Panc1 (cell line): Measurements from ENCODE around the gene DYNLL2. TPM values are rescaled to one million over a fixed set of nuclear protein-coding genes. Genes with fewer than 3 reads are reported as not detected.
A peak's percentile ranks its signal among the peaks of the same experiment; 100 is the strongest.
"Not testable (repeated sequence)": the region's sequence is repeated elsewhere in the genome, so short reads cannot be mapped to it uniquely, and the experiment has no call there.

Experiments used
- ATAC-seq: fragments of 200-7000 bp; cut with Tn5 transposase; 2 replicates; pipeline ENCODE4 v1.9.1; 2020; ENCODE audit warnings: mild to moderate bottlenecking, moderate library complexity
- BruUV-seq: library from RNA; stranded (reverse); fragments of 400-500 nt; replicated peaks from 2 replicates; lab custom pipeline; 2021; lab: Mats Ljungman, UMichigan
- CTCF ChIA-PET: fragments of 300-600 bp; sonication (Branson Sonifier 250); formaldehyde crosslinking; loops from one replicate; lab custom pipeline; 2022; ENCODE audit warnings: antibody characterized with exemption; lab: Charles Lee
- POLR2A ChIA-PET: fragments of 300-600 bp; sonication (Branson Sonifier 250); formaldehyde crosslinking; loops from one replicate; lab custom pipeline; 2022; ENCODE audit warnings: antibody characterized with exemption; lab: Charles Lee
- DNase-seq: peaks from one replicate; pipeline ENCODE4 v3.0.0-alpha.2; 2010; ENCODE audit warnings: low read depth, low spot score
- H3K27ac ChIP-seq: 2 replicates; pipeline ENCODE4 v1.5.1; 2011; ENCODE audit warnings: mild to moderate bottlenecking, low read length, inconsistent platforms
- H3K27me3 ChIP-seq: fragments of 200-500 bp; sonication (Bioruptor generic); 2 replicates; pipeline ENCODE4 v1.6.0; 2014; ENCODE audit warnings: low read length, inconsistent platforms; ENCODE audit not compliant: control insufficient read depth, insufficient read depth
- H3K36me3 ChIP-seq: fragments of 200-500 bp; sonication (Bioruptor generic); 2 replicates; pipeline ENCODE4 v1.5.1; 2014; ENCODE audit warnings: inconsistent platforms, mild to moderate bottlenecking, low read length, moderate library complexity; ENCODE audit not compliant: control insufficient read depth, insufficient read depth
- H3K4me1 ChIP-seq: 2 replicates; pipeline ENCODE4 v1.5.1; 2011; ENCODE audit warnings: inconsistent platforms, mild to moderate bottlenecking, low read length, moderate library complexity; ENCODE audit not compliant: control insufficient read depth, insufficient read depth
- H3K4me3 ChIP-seq, 2 experiments: 2 replicates each; pipeline ENCODE4 v1.5.1; 2011 to 2012; ENCODE audit warnings: low read depth in 2 of 2, low read length in 2 of 2, mild to moderate bottlenecking in 2 of 2, inconsistent platforms in 1 of 2, moderate library complexity in 1 of 2
- H3K9me3 ChIP-seq: fragments of 200-500 bp; sonication (Bioruptor generic); 2 replicates; pipeline ENCODE4 v1.5.1; 2014; ENCODE audit warnings: low read depth, mild to moderate bottlenecking, inconsistent platforms, low read length, moderate library complexity; ENCODE audit not compliant: control insufficient read depth, insufficient read depth
- CTCF ChIP-seq: fragments of 450-650 bp; IDR thresholded peaks from 2 replicates; pipeline ENCODE4 v1.5.1; 2017; ENCODE audit warnings: mild to moderate bottlenecking
- POLR2AphosphoS5 ChIP-seq: IDR thresholded peaks from 2 replicates; pipeline ENCODE4 v1.6.1; 2012; ENCODE audit warnings: mild to moderate bottlenecking, low read depth, low read length, moderate library complexity
- REST ChIP-seq, 2 experiments: IDR thresholded peaks; 2 replicates each; pipeline ENCODE4 v1.6.1; 2011 to 2012; ENCODE audit warnings: low read depth in 2 of 2, control low read depth in 1 of 2, low read length in 1 of 2, mild to moderate bottlenecking in 1 of 2, moderate library complexity in 1 of 2; ENCODE audit not compliant: insufficient read depth in 1 of 2
- SIN3A ChIP-seq: IDR thresholded peaks from 2 replicates; pipeline ENCODE4 v1.6.1; 2012; ENCODE audit warnings: low read depth, mild to moderate bottlenecking, low read length, moderate library complexity, borderline replicate concordance; ENCODE audit not compliant: insufficient read depth
- TCF7L2 ChIP-seq: IDR thresholded peaks from 2 replicates; pipeline ENCODE4 v1.6.1; 2011; ENCODE audit warnings: mild to moderate bottlenecking, low read depth, low read length, inconsistent platforms
- in situ Hi-C: cut with HindIII; loops from 2 replicates; pipeline ENCODE4 v1.10.0; 2016; ENCODE audit warnings: low sequenced_read_pairs, low pct_unique_long_range_greater_than_20kb
- intact Hi-C: fragments of 100-400 bp; cut with micrococcal nuclease; formaldehyde crosslinking; loops from one replicate; pipeline ENCODE4 v1.10.0; 2022; ENCODE audit not compliant: unreplicated experiment
- total RNA-seq: library from RNA; stranded (reverse); gene quantifications from one replicate; pipeline ENCODE4 v1.2.1, GENCODE V29; 2021; ENCODE audit not compliant: unreplicated experiment

DYNLL2 gene
- total RNA-seq, 1 experiment from 2014 or later, result 19.8 TPM

- peaks cover 27% of the 10 kb centered on the region for H3K27me3 ChIP-seq
- no peaks in the 10 kb centered on the region for H3K9me3 ChIP-seq
- intact Hi-C loops, result loop anchor here (1.0 kb wide), 1 partner anchor 8 kb away; no protein-coding TSS in a partner anchor
- H3K36me3 ChIP-seq, result no peaks in the 10 kb centered on the region
- no TSS peak for BruUV-seq
- POLR2A ChIA-PET, result no interaction called here
- ATAC-seq, result no peak
- in situ Hi-C loops, result no loop called here
- CTCF ChIA-PET, result no interaction called here
- H3K4me1 ChIP-seq, result no peaks in the 10 kb centered on the region
- no peak for TF ChIP-seq REST (IDR thresholded peaks at IDR 0.05; ENCODE audit: insufficient read depth in 1 of 2, low read depth in 2 of 2, low read length in 1 of 2)
- no peak for TF ChIP-seq TCF7L2
- no peak for TF ChIP-seq SIN3A
- TF ChIP-seq POLR2AphosphoS5, result no peak
- TF ChIP-seq CTCF, result no peak
- DNase-seq, result no peak
- H3K4me3 ChIP-seq, result no peak overlapping the region
- H3K27ac ChIP-seq, result no peak overlapping the region
These were observed 44.6 kb downstream of the DYNLL2 start for GRCh38 chr17:58127846-58128245.

- in situ Hi-C loops, POLR2A ChIA-PET, intact Hi-C loops, DNase-seq, H3K9me3 ChIP-seq, BruUV-seq, H3K36me3 ChIP-seq, H3K4me3 ChIP-seq, CTCF ChIA-PET, H3K4me1 ChIP-seq, H3K27ac ChIP-seq, ATAC-seq: not testable (repeated sequence)
- H3K27me3 ChIP-seq, result peaks cover 37% of the 10 kb centered on the region
These were observed 49.5 kb downstream of the DYNLL2 start for GRCh38 chr17:58132697-58133096.

GRCh38 chr17:58136669-58137279, 53.6 kb downstream of the DYNLL2 start:
- CTCF ChIA-PET, result interaction anchor here (0.6 kb wide), 1 partner anchor 1697 kb away, joined by 13 read pairs; no protein-coding TSS in a partner anchor
- Histone ChIP-seq H3K4me3 (no peak overlapping the region), H3K27ac (no peak overlapping the region), H3K36me3 (no peaks in the 10 kb centered on the region), H3K27me3 (peaks cover 42% of the 10 kb centered on the region), H3K9me3 (no peaks in the 10 kb centered on the region), H3K4me1 (no peaks in the 10 kb centered on the region)
- ATAC-seq (peak; percentile 95), DNase-seq (no peak)
- intact Hi-C loops, result loop anchor here (1.0 kb wide), 1 partner anchor 8 kb away; no protein-coding TSS in a partner anchor
- BruUV-seq, result no TSS peak
- in situ Hi-C loops, result no loop called here
- TF ChIP-seq CTCF, result peak; percentile 82
- TF ChIP-seq SIN3A, result no peak
- no peak for TF ChIP-seq POLR2AphosphoS5
- TF ChIP-seq REST (IDR thresholded peaks at IDR 0.05; ENCODE audit: insufficient read depth in 1 of 2, low read depth in 2 of 2, low read length in 1 of 2), result no peak
- TF ChIP-seq TCF7L2, result peak; percentile 44; the same call in 1 of the 2 replicates
- POLR2A ChIA-PET, result no interaction called here
